HG02623 (cell line): ENCODE data around the gene POLN.

Experiments
- ATAC-seq: cut with Tn5 transposase; IDR thresholded peaks from one replicate; pipeline ENCODE4 v1.9.1; 2021; ENCODE audit warnings: moderate library complexity; ENCODE audit not compliant: unreplicated experiment

POLN gene

DNA sequence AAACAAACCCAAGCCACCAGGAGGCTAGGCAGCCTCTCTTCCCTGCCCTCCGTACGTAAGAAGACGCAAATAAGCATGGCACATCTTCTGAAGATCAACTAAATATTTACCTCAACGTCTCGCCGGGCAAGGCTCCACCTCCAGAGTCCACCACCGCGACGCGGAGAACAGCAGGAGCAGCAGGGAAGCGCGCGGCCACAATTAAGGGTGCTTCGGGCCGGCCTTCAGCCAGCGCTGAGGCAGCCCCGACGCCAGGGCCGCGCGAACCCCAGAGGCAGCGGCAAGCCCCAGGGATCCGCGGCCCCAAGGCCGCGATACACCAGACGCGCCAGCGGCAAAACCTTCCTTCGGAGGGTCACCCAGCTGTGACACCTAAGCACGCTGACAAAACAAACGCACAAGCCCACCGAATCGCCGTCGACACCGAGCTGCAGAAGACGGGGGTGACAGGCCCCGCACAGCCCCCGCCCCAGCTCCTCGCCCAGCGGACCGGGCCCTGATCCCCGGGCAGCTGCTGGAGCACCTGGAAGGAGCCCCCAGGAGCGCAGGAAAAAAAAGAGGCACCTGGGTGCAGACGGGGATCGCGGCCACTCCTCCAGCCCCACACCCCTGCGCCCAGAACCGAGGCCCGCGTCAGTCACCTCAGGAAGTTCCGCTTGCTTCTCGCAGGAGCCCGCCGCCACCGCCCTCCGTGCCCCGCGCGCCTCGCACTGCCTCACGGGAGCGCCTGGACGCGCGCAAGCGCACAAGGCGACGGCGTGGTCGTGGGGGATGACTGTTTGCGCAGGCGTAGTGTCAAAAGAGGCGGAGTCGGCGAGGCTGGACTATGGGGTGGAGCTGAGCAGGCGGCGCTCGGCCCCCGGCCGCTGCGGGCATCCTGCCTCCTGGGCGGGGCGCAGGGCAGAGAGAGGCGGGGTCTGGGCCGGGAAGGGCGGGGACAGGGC lies at the start of gene POLN, which contains the start of gene HAUS3:
TSS of gene POLN (minus strand) at position 712 of the 944 bp plus-strand sequence. CDS start 12,890 bp downstream, outside the sequence.
TSS of gene HAUS3 (minus strand) at position 712 of the 944 bp plus-strand sequence. CDS start 1,175 bp downstream, outside the sequence.
- ATAC-seq: peak; percentile 82

DNA sequence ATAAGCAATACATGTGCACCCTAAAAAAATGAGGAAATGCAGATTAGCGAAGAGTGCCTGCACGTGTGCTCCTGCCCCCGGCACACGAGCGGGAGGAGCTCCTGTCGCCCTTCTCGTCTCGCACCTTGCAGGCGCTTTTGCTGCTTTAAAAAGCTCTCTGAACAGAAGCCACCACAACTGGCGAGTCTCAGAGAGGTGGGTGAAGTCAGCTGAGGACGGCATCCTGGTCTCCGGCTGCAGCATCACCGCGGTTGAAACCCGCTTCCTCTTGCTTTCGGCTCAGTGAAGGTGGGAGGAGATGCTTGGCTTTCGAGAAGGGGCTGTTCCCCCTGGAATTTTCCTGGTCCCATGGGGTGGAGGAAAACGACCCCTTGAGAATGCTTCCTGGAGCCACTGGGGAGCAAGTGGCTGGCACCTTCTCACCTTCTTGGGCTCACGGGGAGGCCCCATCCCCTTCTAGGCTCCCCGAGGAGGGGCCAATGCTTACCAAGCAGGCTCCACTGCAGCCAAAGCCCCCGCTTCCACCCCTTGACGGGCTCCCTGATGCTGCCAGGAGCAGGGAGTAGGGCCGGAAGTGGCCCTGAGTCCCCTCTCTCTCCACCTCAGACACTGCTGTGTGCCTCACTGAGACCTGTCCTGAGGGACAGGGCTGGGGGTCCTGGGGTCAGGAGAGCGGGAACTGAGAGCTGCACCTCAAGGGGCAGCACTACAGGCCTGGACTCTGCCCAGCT lies 49.2 kb upstream of the POLN start:
- no peak for ATAC-seq

DNA sequence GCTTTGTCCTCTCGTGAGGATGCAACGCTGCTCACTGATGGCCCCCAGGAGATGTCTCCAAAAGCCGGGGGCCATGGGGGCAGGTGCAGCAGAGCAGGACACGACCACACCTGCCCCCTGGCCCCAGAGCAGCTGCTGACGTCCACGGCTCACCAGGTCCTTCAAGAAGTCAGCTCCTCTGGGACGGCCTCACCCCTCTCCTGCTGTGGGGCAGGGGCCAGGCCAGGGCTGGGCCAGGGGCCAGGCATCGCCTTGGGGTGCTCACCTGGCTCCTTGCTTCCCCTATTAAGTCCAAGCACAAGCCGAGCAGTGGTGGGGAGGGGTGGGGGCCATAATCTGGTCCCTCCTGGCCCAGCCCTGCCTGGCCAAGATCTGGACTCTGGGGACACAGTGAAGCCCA lies 48.6 kb upstream of the POLN start:
- ATAC-seq: no peak

DNA sequence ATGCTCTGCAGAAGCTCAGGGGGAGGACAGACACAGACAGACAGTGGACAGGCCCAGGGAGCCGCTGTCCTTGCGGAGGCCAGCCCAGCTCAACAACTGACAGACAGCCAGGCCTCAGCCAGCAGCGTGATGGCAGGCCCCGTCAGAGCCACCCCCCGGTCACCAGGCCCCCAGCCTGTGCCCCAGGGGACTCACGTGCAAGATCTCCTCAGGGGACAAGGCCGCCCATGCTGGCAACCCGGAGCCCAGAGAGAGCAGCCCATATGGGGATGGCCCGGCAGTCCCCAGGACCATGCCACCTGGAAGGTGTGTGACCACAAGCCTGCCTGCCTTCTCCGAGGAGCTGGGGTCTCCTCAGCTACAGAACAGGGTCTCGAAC lies 48.0 kb upstream of the POLN start:
- ATAC-seq: no peak

DNA sequence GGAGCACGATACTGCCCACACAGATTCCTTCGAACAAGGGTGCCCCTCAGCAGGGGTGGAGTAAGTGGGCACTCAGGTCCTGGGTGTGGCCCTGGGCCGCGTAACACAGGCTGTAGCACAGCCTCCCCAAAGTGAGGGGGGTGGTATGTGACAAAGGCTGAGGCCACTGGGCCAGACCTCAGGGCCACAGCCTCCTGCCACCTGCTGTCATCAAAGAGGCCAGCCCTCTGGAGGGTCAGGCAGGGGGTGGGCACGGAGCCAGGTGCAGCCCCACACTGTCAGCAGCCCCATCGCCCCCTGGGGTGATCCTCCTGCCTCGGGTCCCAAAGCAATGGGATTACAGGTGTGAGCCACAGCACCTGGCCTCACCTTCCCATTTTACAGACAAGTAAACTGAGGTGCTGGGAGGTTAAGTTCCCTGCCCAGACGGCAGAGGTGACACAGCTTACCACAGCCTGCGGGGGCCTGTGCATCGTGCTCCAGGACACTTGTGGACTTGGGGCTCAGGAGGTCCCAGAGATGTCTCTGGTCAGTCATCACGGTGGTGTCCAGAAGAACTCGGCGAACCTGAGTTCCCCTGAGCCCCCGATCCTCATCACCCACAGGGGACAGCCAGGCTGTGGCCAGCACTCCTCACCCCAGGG lies 47.5 kb upstream of the POLN start:
- ATAC-seq: no peak

DNA sequence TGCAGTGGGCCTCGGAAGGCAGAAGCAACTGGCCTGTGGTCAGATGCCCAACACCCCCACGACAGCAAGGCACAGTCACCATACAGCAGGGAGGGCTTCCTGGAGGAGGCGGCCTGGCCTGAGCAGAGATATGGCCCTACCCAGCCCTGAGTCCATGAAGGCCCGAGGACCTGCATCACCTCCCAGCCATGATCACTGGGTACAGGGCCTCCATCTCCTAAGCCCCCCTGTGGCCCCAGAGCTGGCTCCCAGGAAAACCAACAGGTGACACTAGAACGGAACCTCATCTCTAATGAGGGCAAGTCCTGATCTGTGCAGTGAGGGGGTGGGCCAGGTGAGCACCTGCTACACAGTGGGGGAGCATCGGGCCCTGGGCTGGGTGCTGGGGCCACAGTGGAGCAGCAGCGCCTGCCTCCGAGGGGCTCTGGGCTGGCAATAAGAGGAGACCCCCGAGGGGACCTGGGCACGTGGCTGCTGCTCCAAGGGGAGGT lies 46.2 kb upstream of the POLN start:
- no peak for ATAC-seq

DNA sequence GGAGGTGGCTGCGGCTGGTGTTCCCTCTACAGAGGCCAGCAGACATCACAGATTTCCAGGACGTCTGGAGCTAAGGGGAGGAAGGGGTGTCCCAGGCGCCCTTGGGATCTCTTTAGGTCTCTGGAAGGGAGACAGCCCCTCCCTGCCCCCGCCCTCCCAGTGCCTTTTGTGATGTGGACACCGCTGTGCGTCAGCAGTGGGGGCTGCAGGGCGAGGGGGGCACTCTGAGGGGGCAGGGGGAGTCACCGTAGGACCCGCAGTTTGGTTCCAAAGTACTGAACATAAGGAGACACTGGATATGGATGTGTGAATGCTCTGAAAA lies 45.6 kb upstream of the POLN start:
- ATAC-seq: no peak

DNA sequence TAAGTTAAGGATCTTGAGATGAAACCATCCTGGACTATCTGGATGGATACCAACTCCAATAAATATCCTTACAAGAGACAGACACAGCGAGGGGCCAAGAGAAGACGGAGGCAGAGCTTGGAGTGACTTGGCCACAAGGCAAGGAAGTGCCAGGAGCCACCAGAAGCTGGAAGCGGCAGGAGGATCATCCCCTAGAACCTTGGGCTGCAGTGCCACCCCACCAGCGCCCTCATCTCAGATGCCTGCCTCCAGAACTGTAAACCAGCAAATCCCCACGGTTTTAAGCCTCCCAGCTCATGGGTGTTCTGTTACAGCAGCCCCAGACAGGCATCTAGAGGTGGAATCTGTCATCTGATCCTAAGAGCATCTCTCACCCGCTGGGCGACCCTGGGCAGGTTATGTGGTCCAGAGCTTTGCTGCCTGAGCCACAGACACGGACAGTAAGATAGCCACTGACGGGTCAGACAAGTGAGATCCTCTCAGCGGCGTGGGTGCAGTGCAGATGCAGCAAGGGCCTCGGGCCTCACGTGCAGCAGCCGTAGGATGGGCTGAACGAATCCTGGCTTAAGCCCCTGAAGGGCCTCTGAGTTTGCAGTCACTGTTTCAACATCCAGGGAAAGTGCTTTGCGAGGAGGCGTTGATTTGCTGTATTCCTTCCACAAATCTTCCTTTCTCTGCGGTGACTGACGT lies 45.1 kb upstream of the POLN start:
- no peak for ATAC-seq

DNA sequence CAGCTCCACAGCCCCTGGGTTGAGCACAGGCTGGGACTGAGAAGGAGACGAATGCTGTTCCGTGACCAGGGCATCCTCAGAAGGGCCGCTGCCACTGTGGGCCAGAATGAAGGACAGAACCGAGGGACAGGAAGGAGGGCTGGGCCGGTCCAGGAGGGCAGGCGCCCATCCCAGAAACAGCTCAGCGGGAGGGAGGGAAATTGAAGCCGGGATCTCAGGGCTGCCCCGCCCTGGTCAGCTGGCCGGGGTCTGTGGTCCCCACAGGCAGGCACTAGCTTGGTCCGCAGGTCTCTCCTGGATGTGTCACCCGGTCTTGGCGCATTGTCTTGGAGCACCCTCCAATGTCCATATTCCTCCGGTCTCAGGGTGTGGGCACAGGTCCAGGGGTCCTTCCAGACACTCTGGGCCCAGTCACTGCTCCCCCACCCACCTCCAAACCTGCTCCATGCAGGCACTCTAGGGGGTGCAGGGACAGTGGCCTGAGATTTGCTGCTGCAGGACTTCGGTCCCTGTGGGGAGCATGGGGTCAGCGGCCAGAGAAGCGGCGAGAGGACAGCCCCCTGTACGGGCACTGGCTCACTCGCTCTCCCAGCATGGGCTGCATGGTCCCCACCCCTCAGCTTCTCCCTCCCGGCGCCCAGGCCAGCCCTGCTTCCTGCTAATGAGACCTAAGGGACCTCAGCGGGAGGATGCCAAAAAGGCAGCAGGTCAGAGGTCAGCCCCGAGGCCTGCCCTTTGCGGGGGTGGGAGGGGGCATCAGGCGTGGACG lies 43.9 kb upstream of the POLN start:
- no peak for ATAC-seq

DNA sequence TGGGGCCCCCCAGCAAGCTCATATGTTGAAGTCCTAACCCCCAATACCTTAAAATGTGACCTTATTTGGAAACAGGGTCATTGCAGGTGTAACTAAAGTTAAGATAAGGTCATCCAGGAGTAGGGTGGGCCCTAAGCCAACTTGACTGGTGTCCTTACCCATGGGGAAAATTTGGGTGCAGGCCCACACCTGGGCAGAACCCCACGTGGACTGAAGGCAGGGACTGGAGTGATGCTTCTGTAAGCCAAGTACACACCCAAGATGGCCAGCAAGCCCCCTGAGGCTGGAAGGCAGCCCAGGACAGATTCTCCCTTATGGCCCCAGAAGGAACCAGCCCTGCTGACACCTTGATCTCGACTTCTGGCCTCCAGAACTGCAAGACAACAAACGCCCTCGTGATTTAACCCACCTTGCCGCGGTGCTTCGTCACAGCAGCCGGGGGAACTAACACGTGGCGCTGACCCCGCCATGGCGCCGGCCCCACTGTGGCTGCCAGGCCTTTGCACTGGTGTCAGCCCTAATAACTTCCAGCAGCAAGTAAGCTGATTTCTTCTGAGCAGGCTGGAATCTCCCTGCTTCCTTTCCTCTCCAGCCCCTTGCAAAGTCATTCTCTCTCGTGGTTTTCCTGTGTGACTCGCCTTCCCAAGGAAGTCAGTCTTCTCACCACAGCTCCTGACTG lies 43.2 kb upstream of the POLN start:
- ATAC-seq: no peak

DNA sequence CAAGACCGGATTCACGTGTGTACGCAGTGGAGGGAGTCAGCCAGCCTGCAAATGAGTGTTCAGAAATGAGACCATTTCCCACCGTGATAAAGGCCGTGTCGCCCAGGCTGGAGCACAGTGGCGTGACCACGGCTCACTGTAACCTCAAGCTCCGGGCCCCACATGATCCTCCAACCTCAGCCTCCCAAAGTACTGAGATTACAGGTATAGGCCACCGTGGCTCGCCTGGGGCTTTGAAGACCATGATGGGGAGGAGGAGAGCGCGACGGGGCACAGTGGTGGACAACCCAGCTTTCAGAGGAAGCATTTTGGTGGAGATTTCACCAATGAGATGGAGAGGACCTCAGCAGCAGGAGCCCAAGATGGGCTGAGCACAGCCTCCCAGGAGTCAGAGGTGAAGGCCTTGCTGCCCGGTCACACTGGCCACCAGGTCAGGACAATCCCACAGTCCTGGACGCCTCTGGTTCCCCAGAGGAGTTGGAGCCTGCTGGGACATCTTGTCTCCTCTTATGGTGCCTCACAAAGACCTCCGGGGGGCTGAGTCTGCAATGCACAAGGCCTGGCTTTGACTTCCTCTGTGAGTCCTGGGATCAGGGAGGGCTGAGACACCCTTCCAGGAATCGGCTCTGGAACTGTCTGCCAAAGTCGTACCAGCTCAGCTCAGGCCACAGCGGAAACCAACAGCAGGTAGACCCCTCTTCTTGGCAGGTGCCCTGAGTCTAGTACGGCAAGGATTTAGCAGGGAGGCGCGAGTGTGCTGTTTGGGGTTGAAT lies 42.4 kb upstream of the POLN start:
- ATAC-seq: no peak

DNA sequence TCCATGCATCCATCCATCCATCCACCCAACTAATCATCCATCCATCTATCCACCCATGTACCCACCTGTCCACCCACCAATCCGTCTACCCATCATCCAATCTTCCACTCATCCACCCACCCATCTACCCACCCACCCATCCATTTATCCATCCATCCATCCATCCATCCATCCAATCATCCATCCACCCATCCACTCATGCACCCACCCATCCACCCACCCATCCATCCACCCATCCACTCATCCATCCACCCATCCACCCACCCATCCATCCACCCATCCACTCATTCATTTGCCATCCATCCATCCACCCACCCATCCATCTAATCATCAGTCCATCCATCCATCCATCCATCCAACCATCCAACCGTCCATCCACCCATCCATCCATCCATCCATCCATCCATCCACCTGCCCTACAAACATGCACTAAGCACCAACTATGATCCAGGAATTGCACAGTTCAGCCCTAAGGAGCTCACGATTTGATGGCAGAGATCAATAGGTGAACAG lies 41.3 kb upstream of the POLN start:
- ATAC-seq: no peak

DNA sequence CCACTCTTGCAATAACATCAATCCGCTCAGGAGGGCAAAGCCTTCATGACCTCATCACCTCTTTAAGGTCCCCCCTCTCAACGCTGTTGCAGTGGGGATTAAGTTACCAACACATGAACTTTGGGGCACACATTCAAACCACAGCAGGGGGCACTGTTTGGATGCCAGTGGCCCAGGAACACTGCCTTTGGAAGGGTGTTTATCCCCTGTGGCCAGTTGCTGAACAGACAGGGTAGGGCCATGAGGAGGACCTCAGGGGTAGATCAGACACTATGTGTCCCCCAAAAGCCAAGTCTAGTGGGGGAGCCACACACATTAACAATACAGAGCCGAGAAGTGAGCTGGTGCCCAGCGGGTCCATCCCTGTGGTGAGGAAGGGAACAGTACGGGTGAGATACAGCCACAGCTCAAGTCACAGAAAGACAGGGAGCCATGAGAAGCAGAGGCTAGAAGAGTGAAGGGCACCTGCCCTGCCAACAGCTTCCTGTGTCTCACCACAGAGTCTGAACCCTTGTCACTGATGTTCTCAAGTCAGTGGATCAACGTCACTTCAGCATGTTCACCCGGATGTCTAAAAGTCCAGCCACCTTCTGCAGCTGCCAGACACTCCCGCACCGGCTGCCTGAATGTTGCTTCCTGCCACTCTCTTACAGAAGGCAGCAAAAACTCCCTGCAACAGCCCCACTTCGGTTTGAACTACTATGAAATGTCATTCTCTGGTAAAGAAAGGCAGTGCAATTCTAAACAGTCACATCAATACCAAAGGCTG lies 39.8 kb upstream of the POLN start:
- ATAC-seq: no peak

DNA sequence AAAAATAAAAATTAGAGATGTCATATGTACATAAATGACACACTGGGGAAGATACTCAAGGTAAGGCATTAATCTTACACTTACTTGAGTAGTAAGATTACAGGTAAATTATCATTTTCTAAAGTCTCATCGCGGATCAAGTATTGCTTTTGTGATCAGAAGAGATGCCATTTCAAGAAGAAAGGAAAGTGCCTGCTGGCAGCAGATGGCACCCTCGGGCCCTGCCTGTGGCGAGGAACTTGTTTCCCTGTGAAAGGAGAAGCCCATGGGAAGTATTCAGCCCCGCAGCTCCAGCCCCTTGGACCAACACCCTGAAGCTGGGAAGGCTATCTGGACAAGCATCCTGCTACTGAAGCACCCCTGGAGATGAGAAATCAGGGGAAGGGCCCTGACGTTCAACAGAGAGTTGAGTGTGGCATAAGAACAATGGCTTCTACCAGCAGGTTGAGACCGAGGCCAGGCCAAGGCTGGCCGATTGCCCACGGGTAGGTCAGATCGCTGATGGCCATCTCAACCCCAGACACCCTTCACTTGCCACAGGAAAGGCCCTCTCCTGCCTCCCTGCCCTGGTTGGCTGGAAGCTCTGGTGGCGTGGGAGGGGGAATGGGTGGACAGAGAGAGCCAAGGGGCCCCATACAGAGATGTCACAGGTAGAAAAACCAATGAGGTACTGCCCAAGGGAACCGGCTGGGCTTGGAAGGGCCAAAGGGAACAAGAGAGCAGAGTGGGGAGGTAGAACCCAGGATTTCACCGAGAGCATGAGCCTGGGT lies 38.8 kb upstream of the POLN start:
- no peak for ATAC-seq

DNA sequence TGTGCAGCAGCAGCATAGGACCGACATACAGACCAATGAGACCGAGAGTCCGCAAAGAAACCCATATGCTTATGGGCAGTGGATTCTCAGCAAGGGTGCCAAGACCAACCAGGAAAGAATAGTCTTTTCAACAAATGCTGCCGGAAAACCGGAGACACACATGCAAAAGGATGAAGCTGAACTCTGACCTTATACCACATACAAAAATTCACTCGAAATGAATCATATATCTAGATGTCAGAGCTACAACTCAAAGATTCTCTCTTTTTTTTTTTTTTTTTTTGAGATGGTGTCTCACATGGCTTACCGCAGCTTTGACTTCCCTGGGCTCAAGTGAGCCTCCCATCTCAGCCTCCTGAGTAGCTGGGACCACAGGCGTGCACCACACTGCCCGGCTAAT lies 36.0 kb upstream of the POLN start:
- no peak for ATAC-seq

DNA sequence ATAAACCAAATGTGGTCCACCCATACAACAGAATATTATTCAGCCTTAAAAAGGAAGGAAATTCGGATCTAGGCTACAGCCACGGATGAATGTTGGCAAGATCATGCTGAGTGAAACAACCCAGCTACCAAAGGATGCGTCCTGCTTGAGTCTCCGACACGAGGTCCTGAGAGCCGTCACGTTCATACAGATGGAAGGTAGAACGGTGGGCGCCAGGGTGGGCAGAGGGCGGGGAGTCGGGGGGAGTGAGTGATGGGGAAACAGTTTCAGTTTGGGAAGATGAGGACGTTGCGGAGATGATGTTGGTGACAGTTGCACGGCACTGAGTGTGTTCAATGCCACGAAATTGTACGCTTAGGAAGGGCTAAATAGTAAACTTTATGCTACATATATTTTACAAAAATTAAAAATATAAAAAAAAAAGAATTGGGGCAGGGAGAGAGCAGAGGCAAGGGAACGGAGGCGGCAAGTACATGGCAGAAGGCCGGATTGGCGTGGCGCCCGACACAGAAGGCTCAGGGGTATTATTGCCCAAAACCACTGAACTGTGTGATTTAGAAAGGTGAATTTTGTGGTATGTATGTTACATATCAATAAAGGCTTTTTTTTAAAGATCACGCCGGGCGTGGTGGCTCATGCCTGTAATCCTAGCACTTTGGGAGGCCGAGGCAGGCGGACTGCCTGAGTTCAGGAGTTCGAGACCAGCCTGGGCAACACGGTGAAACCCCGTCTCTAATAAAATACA lies 34.8 kb upstream of the POLN start:
- ATAC-seq: no peak
